CD4-positive, alpha-beta T cell treated with Interleukin-15 for 4 hours (primary cell): ENCODE measurements around the gene PPP4C.
"Not testable (repeated sequence)": the region's sequence is repeated elsewhere in the genome, so short reads cannot be mapped to it uniquely, and the experiment has no call there.

ENCODE experiments used
- DNase-seq: peaks from one replicate; pipeline ENCODE4 v3.0.0-alpha.2; 2020; ENCODE audit warnings: low spot score

PPP4C gene

GRCh38 chr16:30125690-30126089, 49.9 kb downstream of the PPP4C start:
- not testable (repeated sequence) for DNase-seq

DNA sequence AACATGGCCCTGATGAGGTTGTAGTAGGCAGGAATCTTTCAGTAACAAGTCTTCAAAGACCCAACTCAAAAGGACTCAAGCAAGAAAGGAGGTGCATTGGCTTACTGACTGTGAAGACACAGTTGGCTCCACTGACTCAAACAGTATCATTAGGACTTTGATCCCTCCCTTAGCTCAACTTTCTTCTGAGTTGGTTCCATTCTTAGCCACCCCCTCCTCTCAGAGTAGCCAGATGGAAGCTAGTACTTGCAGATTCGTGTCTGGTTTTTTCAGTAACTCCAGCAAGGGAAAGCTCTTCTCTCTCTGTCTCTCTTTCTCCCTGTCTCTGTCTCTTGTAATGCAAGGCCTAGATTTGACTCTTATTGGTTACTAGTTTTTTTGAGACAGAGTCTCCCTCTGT, 52.2 kb downstream of the PPP4C start:
- DNase-seq, result no peak

- DNase-seq, result no peak
These were observed 56.2 kb downstream of the PPP4C start for GRCh38 chr16:30131869-30132475.

DNA sequence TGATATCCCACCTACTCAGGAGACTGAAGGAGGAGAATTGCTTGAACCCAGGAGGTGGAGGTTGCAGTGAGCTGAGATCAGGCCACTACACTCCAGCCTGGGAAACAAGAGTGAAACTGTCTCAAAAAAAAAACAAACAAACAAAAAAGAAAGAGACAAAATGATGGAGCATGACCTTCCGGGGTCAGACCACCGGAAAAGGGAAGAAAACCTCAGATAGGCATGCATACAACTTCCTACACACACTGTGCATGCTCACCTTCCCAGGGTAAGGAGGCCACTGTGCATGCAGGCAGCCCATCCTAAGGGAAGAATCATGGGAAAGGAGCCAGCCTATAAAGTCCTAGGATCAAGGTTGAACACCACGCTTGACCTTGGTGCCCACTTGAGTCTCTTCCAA, 56.8 kb downstream of the PPP4C start:
- DNase-seq, result no peak
